ENCODE data around the gene VPS52. TPM values are rescaled to one million over a fixed set of nuclear protein-coding genes. Genes with fewer than 3 reads are reported as not detected.
"Not testable (repeated sequence)": the region's sequence is repeated elsewhere in the genome, so short reads cannot be mapped to it uniquely, and the experiment has no call there.

VPS52 gene
- total and polyA plus RNA-seq, 2 donors (not counting 1 experiment from before 2014, with no cell fraction given) = 100 to 144 TPM

- no peak for TF ChIP-seq EZH2 (IDR thresholded peaks at IDR 0.05; ENCODE audit: borderline replicate concordance, insufficient read depth, low read depth, low read length, poor library complexity, severe bottlenecking)
- no peak for TF ChIP-seq CTCF (IDR thresholded peaks at IDR 0.05)
- H2AFZ ChIP-seq (ENCODE audit: insufficient read depth, low read depth, low read length, poor library complexity, severe bottlenecking) = no peak overlapping the region
- H3K36me3 ChIP-seq (replicated peaks in 1 of 2; ENCODE audit: control extremely low read depth in 1 of 2, control insufficient read depth in 1 of 2, extremely low read depth in 1 of 2, insufficient read depth in 2 of 2, low read length in 1 of 2) = no peaks in the 10 kb centered on the region
- H4K20me1 ChIP-seq (ENCODE audit: control insufficient read depth, insufficient read depth, low read length, poor library complexity, severe bottlenecking) = no peaks in the 10 kb centered on the region
- Mint-ChIP-seq H3K27me3 (peaks cover 51% of the 10 kb centered on the region), H3K4me3 (no peak overlapping the region), H3K27ac (no peak overlapping the region), H3K9me3 (ENCODE audit: insufficient read depth) (no peaks in the 10 kb centered on the region), H3K4me1 (no peaks in the 10 kb centered on the region)
- H3K27me3 ChIP-seq (replicated peaks in 1 of 4; ENCODE audit: control extremely low read depth in 1 of 4, control insufficient read depth in 3 of 4, insufficient read depth in 4 of 4, low read length in 3 of 4) = peaks cover 0 to 24% (median 3%) of the 10 kb centered on the region in 4 experiments
- H3K4me1 ChIP-seq (ENCODE audit: control insufficient read depth in 2 of 2, insufficient read depth in 2 of 2, low read length in 2 of 2) = no peaks in the 10 kb centered on the region
- intact Hi-C loops (cut with micrococcal nuclease) = no loop called here
- CTCF ChIA-PET = interaction anchor here (0.7 to 1.3 kb wide), 2 partner anchors 52 to 141 kb away, joined by 3 read pairs; no protein-coding TSS in a partner anchor
- no peak overlapping the region for H3K27ac ChIP-seq (ENCODE audit: low read length in 2 of 2)
- H3K9ac ChIP-seq (ENCODE audit: low read length) = no peak overlapping the region
- ATAC-seq (ENCODE audit: low read depth) = no peak
- POLR2A ChIA-PET = interaction anchor here (0.8 kb wide), 1 partner anchor 36 kb away, joined by 3 read pairs; the partner anchor contains the start of genes RPS18 and VPS52
- H3K9me3 ChIP-seq (ENCODE audit: control extremely low read depth in 1 of 3, control insufficient read depth in 2 of 3, insufficient read depth in 1 of 3, low read length in 2 of 3) = no peaks in the 10 kb centered on the region
- H3K79me2 ChIP-seq (ENCODE audit: control insufficient read depth, insufficient read depth, low read length) = no peaks in the 10 kb centered on the region
- DNase-seq = no peak
- H3K4me3 ChIP-seq (ENCODE audit: control extremely low read depth in 1 of 5, extremely low read depth in 1 of 5, insufficient read depth in 1 of 5, low read depth in 2 of 5, low read length in 4 of 5) = no peak overlapping the region
- no peak overlapping the region for H3K4me2 ChIP-seq (replicated peaks; ENCODE audit: low read depth, low read length, poor library complexity, severe bottlenecking)
- 78% methylated on average over 4 of the region's 6 CpGs for WGBS (ENCODE audit: insufficient coverage)
Observed at GRCh38 chr6:33235221-33235634, 36.4 kb downstream of the VPS52 start.

- POLR2A ChIA-PET = not testable (repeated sequence)
Observed at GRCh38 chr6:33226503-33227120, 45.1 kb downstream of the VPS52 start.

More at GRCh38 chr6:33226503-33227120, 45.1 kb downstream of the VPS52 start:
- H3K27me3 Mint-ChIP-seq = peaks cover 44% of the 10 kb centered on the region
- H3K4me3 ChIP-seq (ENCODE audit: control extremely low read depth in 1 of 5, extremely low read depth in 1 of 5, insufficient read depth in 1 of 5, low read depth in 2 of 5, low read length in 4 of 5); H3K4me1 Mint-ChIP-seq; H3K4me1 ChIP-seq (ENCODE audit: control insufficient read depth in 2 of 2, insufficient read depth in 2 of 2, low read length in 2 of 2); H2AFZ ChIP-seq (ENCODE audit: insufficient read depth, low read depth, low read length, poor library complexity, severe bottlenecking); H3K36me3 ChIP-seq (replicated peaks in 1 of 2; ENCODE audit: control extremely low read depth in 1 of 2, control insufficient read depth in 1 of 2, extremely low read depth in 1 of 2, insufficient read depth in 2 of 2, low read length in 1 of 2); H4K20me1 ChIP-seq (ENCODE audit: control insufficient read depth, insufficient read depth, low read length, poor library complexity, severe bottlenecking); intact Hi-C loops (cut with micrococcal nuclease); H3K4me3 Mint-ChIP-seq; H3K27ac ChIP-seq (ENCODE audit: low read length in 2 of 2); ATAC-seq (ENCODE audit: low read depth); H3K9ac ChIP-seq (ENCODE audit: low read length); H3K79me2 ChIP-seq (ENCODE audit: control insufficient read depth, insufficient read depth, low read length); DNase-seq; H3K4me2 ChIP-seq (replicated peaks; ENCODE audit: low read depth, low read length, poor library complexity, severe bottlenecking); H3K27ac Mint-ChIP-seq; H3K9me3 ChIP-seq (ENCODE audit: control extremely low read depth in 1 of 3, control insufficient read depth in 2 of 3, insufficient read depth in 1 of 3, low read length in 2 of 3); H3K9me3 Mint-ChIP-seq (ENCODE audit: insufficient read depth): not testable (repeated sequence)
- WGBS (ENCODE audit: insufficient coverage) = 100% methylated on average over 1 of the region's 14 CpGs
- CTCF ChIA-PET = interaction anchor here (0.6 to 1.1 kb wide), 2 partner anchors 21 to 101 kb away, joined by 3 to 4 read pairs; no protein-coding TSS in a partner anchor
- H3K27me3 ChIP-seq (replicated peaks in 1 of 4; ENCODE audit: control extremely low read depth in 1 of 4, control insufficient read depth in 3 of 4, insufficient read depth in 4 of 4, low read length in 3 of 4) = peaks cover 0 to 16% (median 8%) of the 10 kb centered on the region in 4 experiments

Data from B cell (primary cell).